Panc1 (cell line): ENCODE results near the gene OST4. TPM values are rescaled to one million over a fixed set of nuclear protein-coding genes. Genes with fewer than 3 reads are reported as not detected.
A peak's percentile ranks its signal among the peaks of the same experiment; 100 is the strongest.

Experiments used
- ATAC-seq: fragments of 200-7000 bp; cut with Tn5 transposase; 2 replicates; pipeline ENCODE4 v1.9.1; 2020; ENCODE audit warnings: mild to moderate bottlenecking, moderate library complexity
- BruUV-seq: library from RNA; stranded (reverse); fragments of 400-500 nt; replicated peaks from 2 replicates; lab custom pipeline; 2021; lab: Mats Ljungman, UMichigan
- CTCF ChIA-PET: fragments of 300-600 bp; sonication (Branson Sonifier 250); formaldehyde crosslinking; loops from one replicate; lab custom pipeline; 2022; ENCODE audit warnings: antibody characterized with exemption; lab: Charles Lee
- POLR2A ChIA-PET: fragments of 300-600 bp; sonication (Branson Sonifier 250); formaldehyde crosslinking; loops from one replicate; lab custom pipeline; 2022; ENCODE audit warnings: antibody characterized with exemption; lab: Charles Lee
- DNase-seq: peaks from one replicate; pipeline ENCODE4 v3.0.0-alpha.2; 2010; ENCODE audit warnings: low read depth, low spot score
- H3K27ac ChIP-seq: 2 replicates; pipeline ENCODE4 v1.5.1; 2011; ENCODE audit warnings: mild to moderate bottlenecking, low read length, inconsistent platforms
- H3K27me3 ChIP-seq: fragments of 200-500 bp; sonication (Bioruptor generic); 2 replicates; pipeline ENCODE4 v1.6.0; 2014; ENCODE audit warnings: low read length, inconsistent platforms; ENCODE audit not compliant: control insufficient read depth, insufficient read depth
- H3K36me3 ChIP-seq: fragments of 200-500 bp; sonication (Bioruptor generic); 2 replicates; pipeline ENCODE4 v1.5.1; 2014; ENCODE audit warnings: inconsistent platforms, mild to moderate bottlenecking, low read length, moderate library complexity; ENCODE audit not compliant: control insufficient read depth, insufficient read depth
- H3K4me1 ChIP-seq: 2 replicates; pipeline ENCODE4 v1.5.1; 2011; ENCODE audit warnings: inconsistent platforms, mild to moderate bottlenecking, low read length, moderate library complexity; ENCODE audit not compliant: control insufficient read depth, insufficient read depth
- H3K4me3 ChIP-seq, 2 experiments: 2 replicates each; pipeline ENCODE4 v1.5.1; 2011 to 2012; ENCODE audit warnings: low read depth in 2 of 2, low read length in 2 of 2, mild to moderate bottlenecking in 2 of 2, inconsistent platforms in 1 of 2, moderate library complexity in 1 of 2
- H3K9me3 ChIP-seq: fragments of 200-500 bp; sonication (Bioruptor generic); 2 replicates; pipeline ENCODE4 v1.5.1; 2014; ENCODE audit warnings: low read depth, mild to moderate bottlenecking, inconsistent platforms, low read length, moderate library complexity; ENCODE audit not compliant: control insufficient read depth, insufficient read depth
- POLR2AphosphoS5 ChIP-seq: IDR thresholded peaks from 2 replicates; pipeline ENCODE4 v1.6.1; 2012; ENCODE audit warnings: mild to moderate bottlenecking, low read depth, low read length, moderate library complexity
- TCF7L2 ChIP-seq: IDR thresholded peaks from 2 replicates; pipeline ENCODE4 v1.6.1; 2011; ENCODE audit warnings: mild to moderate bottlenecking, low read depth, low read length, inconsistent platforms
- in situ Hi-C: cut with HindIII; loops from 2 replicates; pipeline ENCODE4 v1.10.0; 2016; ENCODE audit warnings: low sequenced_read_pairs, low pct_unique_long_range_greater_than_20kb
- intact Hi-C: fragments of 100-400 bp; cut with micrococcal nuclease; formaldehyde crosslinking; loops from one replicate; pipeline ENCODE4 v1.10.0; 2022; ENCODE audit not compliant: unreplicated experiment
- total RNA-seq: library from RNA; stranded (reverse); gene quantifications from one replicate; pipeline ENCODE4 v1.2.1, GENCODE V29; 2021; ENCODE audit not compliant: unreplicated experiment
- TF ChIP-seq, protein P1 (sequence below), 2 experiments: IDR thresholded peaks; 2 replicates each; pipeline ENCODE4 v1.6.1; 2011 to 2012; ENCODE audit warnings: low read depth in 2 of 2, control low read depth in 1 of 2, low read length in 1 of 2, mild to moderate bottlenecking in 1 of 2, moderate library complexity in 1 of 2; ENCODE audit not compliant: insufficient read depth in 1 of 2
- TF ChIP-seq, protein P2 (sequence below): fragments of 450-650 bp; IDR thresholded peaks from 2 replicates; pipeline ENCODE4 v1.5.1; 2017; ENCODE audit warnings: mild to moderate bottlenecking

Gene OST4
- total RNA-seq, 1 experiment from 2014 or later, result 219 TPM

DNA sequence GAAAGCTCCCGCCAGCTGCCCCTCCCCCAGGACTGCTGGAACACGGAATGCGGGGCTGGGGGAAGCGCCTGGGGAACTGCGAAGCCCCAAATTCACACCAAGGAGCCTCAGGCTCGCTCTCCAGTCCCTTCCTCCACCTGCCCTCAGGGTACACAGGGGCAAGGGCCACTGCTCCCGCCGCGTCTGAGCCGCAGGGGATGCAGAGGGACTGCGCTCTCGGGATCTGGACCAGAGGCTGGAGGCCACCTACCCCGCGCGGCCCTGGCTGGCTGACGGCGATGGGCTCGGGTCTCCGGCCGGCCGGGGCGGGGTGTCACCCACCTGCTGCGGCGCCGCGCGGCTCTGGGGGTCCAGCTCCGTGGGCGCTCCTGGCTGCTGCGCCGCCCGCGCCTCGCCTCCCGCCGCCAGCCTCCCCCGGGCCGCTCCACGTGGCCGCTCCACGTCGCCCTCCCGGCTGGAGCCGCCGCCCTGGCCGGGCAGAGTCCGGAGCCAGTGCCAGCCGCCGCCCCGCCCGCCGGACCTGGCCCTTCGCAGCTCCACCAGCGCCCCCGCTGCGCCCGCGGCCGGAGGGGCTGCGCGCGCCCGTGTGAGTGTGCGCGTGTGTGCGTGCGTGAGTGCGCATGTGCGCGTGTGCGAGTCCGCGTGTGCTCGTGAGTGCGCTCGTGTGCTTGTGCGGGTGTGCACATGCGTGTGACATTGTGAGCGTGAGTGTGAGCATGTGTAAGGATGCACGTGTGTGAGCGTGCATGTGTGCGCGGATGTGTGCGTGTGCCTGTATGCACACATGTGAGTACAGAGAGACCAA lies 47.3 kb upstream of the OST4 start, which contains the start of gene CGREF1:
Gene CGREF1 (minus strand): TSS at position 604 of the 805 bp plus-strand sequence. CDS start 14,762 bp downstream, outside the sequence.
- no peaks in the 10 kb centered on the region for H3K36me3 ChIP-seq
- ATAC-seq, result peak; percentile 64
- TF ChIP-seq, protein P1, sequence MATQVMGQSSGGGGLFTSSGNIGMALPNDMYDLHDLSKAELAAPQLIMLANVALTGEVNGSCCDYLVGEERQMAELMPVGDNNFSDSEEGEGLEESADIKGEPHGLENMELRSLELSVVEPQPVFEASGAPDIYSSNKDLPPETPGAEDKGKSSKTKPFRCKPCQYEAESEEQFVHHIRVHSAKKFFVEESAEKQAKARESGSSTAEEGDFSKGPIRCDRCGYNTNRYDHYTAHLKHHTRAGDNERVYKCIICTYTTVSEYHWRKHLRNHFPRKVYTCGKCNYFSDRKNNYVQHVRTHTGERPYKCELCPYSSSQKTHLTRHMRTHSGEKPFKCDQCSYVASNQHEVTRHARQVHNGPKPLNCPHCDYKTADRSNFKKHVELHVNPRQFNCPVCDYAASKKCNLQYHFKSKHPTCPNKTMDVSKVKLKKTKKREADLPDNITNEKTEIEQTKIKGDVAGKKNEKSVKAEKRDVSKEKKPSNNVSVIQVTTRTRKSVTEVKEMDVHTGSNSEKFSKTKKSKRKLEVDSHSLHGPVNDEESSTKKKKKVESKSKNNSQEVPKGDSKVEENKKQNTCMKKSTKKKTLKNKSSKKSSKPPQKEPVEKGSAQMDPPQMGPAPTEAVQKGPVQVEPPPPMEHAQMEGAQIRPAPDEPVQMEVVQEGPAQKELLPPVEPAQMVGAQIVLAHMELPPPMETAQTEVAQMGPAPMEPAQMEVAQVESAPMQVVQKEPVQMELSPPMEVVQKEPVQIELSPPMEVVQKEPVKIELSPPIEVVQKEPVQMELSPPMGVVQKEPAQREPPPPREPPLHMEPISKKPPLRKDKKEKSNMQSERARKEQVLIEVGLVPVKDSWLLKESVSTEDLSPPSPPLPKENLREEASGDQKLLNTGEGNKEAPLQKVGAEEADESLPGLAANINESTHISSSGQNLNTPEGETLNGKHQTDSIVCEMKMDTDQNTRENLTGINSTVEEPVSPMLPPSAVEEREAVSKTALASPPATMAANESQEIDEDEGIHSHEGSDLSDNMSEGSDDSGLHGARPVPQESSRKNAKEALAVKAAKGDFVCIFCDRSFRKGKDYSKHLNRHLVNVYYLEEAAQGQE (IDR thresholded peaks at IDR 0.05; ENCODE audit: insufficient read depth in 1 of 2, low read depth in 2 of 2, low read length in 1 of 2), result peak in 1 of 2 experiments; percentile 83; a peak in 2 of 4 replicates
- TF ChIP-seq, protein P2, sequence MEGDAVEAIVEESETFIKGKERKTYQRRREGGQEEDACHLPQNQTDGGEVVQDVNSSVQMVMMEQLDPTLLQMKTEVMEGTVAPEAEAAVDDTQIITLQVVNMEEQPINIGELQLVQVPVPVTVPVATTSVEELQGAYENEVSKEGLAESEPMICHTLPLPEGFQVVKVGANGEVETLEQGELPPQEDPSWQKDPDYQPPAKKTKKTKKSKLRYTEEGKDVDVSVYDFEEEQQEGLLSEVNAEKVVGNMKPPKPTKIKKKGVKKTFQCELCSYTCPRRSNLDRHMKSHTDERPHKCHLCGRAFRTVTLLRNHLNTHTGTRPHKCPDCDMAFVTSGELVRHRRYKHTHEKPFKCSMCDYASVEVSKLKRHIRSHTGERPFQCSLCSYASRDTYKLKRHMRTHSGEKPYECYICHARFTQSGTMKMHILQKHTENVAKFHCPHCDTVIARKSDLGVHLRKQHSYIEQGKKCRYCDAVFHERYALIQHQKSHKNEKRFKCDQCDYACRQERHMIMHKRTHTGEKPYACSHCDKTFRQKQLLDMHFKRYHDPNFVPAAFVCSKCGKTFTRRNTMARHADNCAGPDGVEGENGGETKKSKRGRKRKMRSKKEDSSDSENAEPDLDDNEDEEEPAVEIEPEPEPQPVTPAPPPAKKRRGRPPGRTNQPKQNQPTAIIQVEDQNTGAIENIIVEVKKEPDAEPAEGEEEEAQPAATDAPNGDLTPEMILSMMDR, result no peak
- TF ChIP-seq POLR2AphosphoS5, result no peak
- POLR2A ChIA-PET, result no interaction called here
- BruUV-seq, result no TSS peak
- H3K9me3 ChIP-seq, result no peaks in the 10 kb centered on the region
- no peaks in the 10 kb centered on the region; the same call in 1 of the 2 replicates for H3K27me3 ChIP-seq
- CTCF ChIA-PET, result no interaction called here
- H3K4me3 ChIP-seq, result peak within 1 kb of the TSS; percentile 54 to 64
- H3K27ac ChIP-seq, result no peak within 1 kb of the TSS
- no peak for DNase-seq
- peaks cover 4% of the 10 kb centered on the region for H3K4me1 ChIP-seq
- in situ Hi-C loops, result no loop called here
- intact Hi-C loops, result no loop called here

DNA sequence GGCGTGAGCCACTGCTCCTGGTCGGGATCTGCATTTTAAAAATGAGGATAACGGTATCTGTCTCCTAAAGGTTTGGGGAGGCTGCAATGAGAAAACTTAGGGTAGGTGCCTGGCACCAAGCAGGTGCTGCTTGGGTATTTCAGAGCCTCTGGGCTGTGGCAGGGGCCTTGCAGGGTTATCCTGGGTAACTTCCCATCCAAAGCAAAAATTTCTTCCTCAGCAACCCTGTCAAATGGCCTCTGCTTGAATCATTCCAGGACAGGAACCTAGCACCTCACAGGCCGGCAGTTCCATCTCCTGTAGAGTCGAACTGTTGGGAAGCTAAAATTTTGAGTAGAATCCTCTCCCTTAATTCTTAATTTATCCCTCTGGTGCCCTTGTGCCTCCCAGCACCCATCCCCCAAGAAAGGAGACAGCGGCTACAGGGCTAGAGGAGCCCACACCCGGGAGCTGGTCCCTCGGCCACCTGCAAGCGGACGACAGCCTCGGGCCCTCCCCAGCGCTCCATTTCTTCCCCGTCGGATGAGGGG lies 46.6 kb upstream of the OST4 start:
- ChIA-PET CTCF (interaction anchor here (0.6 kb wide), 1 partner anchor 36 kb away, joined by 4 read pairs; no protein-coding TSS in a partner anchor), POLR2A (interaction anchor here (0.6 kb wide), 1 partner anchor 94 kb away, joined by 4 read pairs; the partner anchor contains the start of gene SLC5A6)
- peak overlapping the region; percentile 54 to 64 for H3K4me3 ChIP-seq
- ATAC-seq (peak; percentile 31), DNase-seq (no peak)
- in situ Hi-C loops (no loop called here), intact Hi-C loops (no loop called here)
- H3K27ac ChIP-seq, result no peak overlapping the region
- H3K9me3 ChIP-seq, result no peaks in the 10 kb centered on the region
- BruUV-seq, result no TSS peak
- H3K36me3 ChIP-seq, result no peaks in the 10 kb centered on the region
- peaks cover 4% of the 10 kb centered on the region for H3K4me1 ChIP-seq
- no peak for TF ChIP-seq TCF7L2
- TF ChIP-seq, protein P1 (IDR thresholded peaks at IDR 0.05; ENCODE audit: insufficient read depth in 1 of 2, low read depth in 2 of 2, low read length in 1 of 2), result no peak
- H3K27me3 ChIP-seq, result no peaks in the 10 kb centered on the region; the same call in 1 of the 2 replicates
